HG03565 (cell line): ENCODE data around the gene DYNLL2.
A peak's percentile ranks its signal among the peaks of the same experiment; 100 is the strongest.
"Not testable (repeated sequence)": the region's sequence is repeated elsewhere in the genome, so short reads cannot be mapped to it uniquely, and the experiment has no call there.

Experiments used
- ATAC-seq: cut with Tn5 transposase; IDR thresholded peaks from one replicate; pipeline ENCODE4 v1.9.1; 2021; ENCODE audit warnings: mild to moderate bottlenecking, moderate library complexity; ENCODE audit not compliant: unreplicated experiment

DYNLL2 gene

GRCh38 chr17:58082870-58083490, at the start of gene DYNLL2:
TSS of gene DYNLL2 (plus strand) at chr17:58083419. CDS start at chr17:58087091, 3,672 bp downstream.
- ATAC-seq: peak; percentile 44

- no peak for ATAC-seq
Measured at GRCh38 chr17:58039975-58040374, 43.2 kb upstream of the DYNLL2 start.

- ATAC-seq: no peak
Measured at GRCh38 chr17:58040386-58040785, 42.8 kb upstream of the DYNLL2 start.

GRCh38 chr17:58041161-58041560, 42.1 kb upstream of the DYNLL2 start:
- ATAC-seq: no peak

GRCh38 chr17:58043221-58044181, 39.7 kb upstream of the DYNLL2 start:
- no peak for ATAC-seq

- not testable (repeated sequence) for ATAC-seq
Measured at GRCh38 chr17:58044256-58044655, 39.0 kb upstream of the DYNLL2 start.

- no peak for ATAC-seq
Measured at GRCh38 chr17:58046239-58047094, 36.8 kb upstream of the DYNLL2 start.

- ATAC-seq: no peak
Measured at GRCh38 chr17:58047376-58048150, 35.7 kb upstream of the DYNLL2 start.

- ATAC-seq: no peak
Measured at GRCh38 chr17:58049533-58049932, 33.7 kb upstream of the DYNLL2 start.

GRCh38 chr17:58050966-58051365, 32.3 kb upstream of the DYNLL2 start:
- no peak for ATAC-seq

GRCh38 chr17:58051468-58051867, 31.8 kb upstream of the DYNLL2 start:
- no peak for ATAC-seq

- ATAC-seq: no peak
Measured at GRCh38 chr17:58052407-58052806, 30.8 kb upstream of the DYNLL2 start.

- ATAC-seq: no peak
Measured at GRCh38 chr17:58052945-58053715, 30.1 kb upstream of the DYNLL2 start.

GRCh38 chr17:58054641-58055040, 28.6 kb upstream of the DYNLL2 start:
- no peak for ATAC-seq

GRCh38 chr17:58056476-58056875, 26.7 kb upstream of the DYNLL2 start:
- ATAC-seq: no peak

- no peak for ATAC-seq
Measured at GRCh38 chr17:58059141-58059540, 24.1 kb upstream of the DYNLL2 start.

- no peak for ATAC-seq
Measured at GRCh38 chr17:58060596-58061191, 22.5 kb upstream of the DYNLL2 start.

- ATAC-seq: no peak
Measured at GRCh38 chr17:58061672-58062071, 21.5 kb upstream of the DYNLL2 start.

- no peak for ATAC-seq
Measured at GRCh38 chr17:58065238-58065637, 18.0 kb upstream of the DYNLL2 start.
